NCI-H526 (cell line): ENCODE measurements around the gene CDH23.

Experiments
- DNase-seq, 2 experiments: peaks; one replicate each; lab custom pipeline; 2025; lab: John Stamatoyannopoulos, UW

Gene CDH23

GRCh38 chr10:71708897-71709882, 312.5 kb downstream of the CDH23 start:
- DNase-seq, result no peak

- DNase-seq, result no peak
These were observed 313.8 kb downstream of the CDH23 start for GRCh38 chr10:71710519-71710918.

GRCh38 chr10:71711052-71711623, 314.4 kb downstream of the CDH23 start:
- no peak for DNase-seq

DNA sequence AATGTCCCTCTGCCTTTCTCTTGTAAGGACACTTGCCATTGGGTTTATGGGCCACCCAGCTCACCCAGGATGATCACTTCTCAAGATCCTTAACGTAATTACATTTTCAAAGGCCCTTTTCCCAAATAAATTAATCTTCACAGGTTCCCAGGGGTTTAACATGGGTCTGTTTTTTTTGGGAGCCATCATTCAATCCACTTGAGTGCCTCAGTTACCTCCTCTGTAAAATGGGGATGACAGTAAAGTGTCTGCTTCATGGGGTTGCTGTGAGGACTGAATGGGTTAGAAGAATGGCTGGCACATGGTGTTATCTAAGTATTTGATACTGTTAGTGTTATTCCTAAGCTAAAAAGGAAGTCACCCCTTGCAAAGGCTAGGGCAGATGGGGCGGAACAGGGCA, 315.4 kb downstream of the CDH23 start:
- DNase-seq, result no peak

DNA sequence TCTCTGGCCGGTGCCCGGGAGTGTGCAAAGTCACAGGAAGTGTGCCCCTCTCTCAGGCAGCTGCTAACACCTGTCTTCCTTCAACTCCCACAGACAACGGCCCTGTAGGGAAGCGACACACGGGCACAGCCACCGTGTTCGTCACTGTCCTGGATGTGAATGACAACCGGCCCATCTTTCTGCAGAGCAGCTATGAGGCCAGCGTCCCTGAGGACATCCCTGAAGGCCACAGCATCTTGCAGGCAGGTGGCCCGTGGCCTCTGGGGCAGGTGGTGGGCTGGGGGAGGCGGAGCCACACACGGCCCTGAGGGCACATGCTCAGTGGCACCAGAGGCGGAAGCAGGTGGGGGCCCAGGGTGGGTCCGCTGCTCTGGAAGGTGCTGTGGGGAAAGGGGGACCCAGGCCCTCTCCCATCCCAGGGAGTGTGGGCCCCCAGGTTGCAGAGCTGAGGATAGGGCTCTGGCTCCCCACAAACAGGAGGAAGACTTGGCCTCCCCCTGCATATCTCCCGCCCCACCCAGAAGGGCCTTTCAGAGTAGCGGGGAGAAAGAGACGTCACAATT, 315.9 kb downstream of the CDH23 start:
- no peak for DNase-seq

DNA sequence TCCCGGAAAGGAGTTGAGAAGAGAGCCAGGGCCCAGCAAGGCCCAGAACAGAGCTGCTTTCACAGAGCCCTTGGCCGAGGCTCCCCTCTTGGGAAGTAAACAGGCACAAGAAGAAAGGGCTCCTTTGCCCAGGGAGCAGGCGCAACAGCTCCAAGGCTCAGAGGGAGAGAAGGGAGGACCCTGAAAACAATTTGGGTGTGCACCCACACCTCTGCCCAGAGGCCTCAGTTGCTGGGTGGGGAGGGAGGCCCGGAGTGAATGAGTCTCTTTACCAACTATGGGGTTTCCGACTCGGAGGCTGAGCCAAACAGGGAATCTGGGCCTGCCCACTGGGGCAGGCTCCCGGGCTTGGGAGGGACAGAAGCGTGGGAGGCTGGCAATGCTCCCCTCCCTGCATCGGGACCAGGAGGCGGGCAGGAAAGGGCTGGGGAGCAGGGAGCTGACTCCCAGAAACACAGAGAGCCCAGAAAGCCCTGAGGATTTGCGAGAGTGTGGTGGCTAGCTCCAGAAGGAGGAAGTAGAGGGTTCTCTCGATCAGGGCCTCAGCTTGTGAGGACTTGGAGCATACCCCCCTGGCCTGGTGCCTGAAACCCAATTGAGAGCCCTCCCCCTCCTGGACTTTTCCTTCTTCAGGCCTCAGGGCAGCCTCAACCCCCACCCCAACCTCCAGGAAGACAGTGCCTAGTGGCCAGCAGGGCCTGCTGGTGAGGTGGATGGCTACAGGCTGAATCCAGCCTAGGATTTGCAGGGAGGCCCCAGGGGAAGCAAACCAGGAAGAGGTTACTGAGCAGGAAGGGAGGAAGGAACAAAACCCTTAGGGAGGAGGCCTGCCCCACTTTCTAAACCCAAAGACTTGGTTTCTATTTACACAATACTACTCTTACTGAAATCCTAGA, 316.7 kb downstream of the CDH23 start:
- no peak for DNase-seq

DNA sequence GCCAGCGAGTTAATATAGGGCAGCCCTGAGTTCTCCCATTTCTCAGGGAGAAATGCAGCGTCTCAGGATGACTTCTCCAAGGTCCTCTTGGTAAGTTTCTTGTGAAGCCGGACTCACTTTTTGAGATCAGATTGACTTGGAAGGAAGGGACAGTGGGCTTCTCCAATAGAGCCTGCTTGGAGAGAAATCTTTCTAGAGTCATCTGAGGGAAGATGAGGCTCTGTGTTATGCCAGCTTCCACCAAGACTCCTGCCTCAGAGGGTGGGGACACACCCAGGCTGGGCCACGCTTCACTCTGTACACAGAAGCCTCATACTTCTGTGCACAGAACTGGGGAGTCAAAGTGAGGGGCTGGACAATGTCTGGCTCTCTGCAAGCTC, 317.3 kb downstream of the CDH23 start:
- DNase-seq, result no peak

DNA sequence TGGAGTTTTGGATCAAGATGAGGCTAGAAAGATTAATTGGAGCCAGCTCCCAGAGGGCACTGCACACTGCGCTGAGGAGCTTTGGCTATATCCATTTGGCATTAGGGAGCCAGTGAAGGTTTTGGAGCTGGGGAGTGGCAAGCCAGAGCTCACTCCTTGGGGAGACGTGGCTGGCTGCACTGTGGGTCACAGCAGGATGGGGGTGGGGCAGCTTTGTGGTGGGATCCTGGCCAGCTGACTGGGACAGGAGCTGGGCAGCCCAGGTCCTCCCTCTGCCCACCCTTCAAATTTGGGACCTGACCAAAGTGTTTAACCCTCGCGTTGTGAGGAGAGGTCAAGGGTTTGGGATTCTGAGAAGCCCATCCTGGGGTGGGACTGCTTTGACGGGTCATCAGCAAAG, 317.9 kb downstream of the CDH23 start:
- no peak for DNase-seq

GRCh38 chr10:71715026-71715425, 318.3 kb downstream of the CDH23 start:
- DNase-seq, result no peak

GRCh38 chr10:71715860-71716259, 319.1 kb downstream of the CDH23 start:
- DNase-seq, result no peak

DNA sequence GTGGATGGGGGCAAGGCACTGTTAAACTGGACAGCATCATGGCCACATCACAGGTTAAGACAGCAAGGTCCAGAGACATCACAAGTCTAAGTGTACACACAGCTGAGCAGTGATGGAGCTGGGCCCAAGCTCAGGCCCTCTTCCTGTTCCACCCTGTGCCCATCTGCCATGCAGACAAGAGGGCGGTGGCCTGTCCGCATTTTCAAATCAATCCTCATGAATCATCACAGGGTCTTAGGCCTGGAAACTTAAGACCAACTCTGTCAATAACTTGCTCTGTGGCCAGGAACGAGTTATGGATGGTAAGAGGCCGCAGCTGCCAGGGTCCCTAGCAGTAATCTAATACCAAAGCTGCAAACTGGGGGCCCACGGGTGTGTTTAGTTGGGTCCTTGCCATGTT, 319.7 kb downstream of the CDH23 start:
- DNase-seq, result no peak

GRCh38 chr10:71717056-71717455, 320.3 kb downstream of the CDH23 start:
- no peak for DNase-seq

GRCh38 chr10:71717551-71717951, 320.8 kb downstream of the CDH23 start:
- DNase-seq, result no peak

DNA sequence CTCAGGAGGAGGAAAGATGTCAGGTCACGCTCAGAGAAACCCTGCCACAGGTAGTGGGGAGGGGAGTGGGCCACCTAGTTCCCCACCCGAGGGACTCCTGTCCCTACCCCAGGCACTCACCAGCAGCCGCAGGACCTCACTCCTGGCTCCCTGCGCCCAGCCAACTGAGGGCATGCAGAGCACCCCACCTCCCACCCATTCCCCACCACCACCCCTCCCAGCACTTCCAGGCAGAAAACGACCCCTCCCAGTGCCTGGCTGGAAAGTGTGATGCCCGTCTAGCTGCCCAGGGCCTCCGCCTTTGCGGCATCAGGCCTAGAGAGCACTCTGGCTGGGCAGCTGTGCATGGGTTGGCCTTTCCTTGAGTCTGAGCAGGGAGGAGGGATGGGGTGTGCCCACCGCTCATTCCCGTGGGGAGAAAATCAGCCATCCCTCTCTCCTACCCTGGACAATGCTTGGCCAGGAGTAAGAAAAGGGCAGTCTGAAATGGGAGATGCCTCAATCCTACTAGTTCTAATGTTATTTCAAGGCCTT, 321.5 kb downstream of the CDH23 start:
- DNase-seq, result no peak

- DNase-seq, result no peak
These were observed 322.3 kb downstream of the CDH23 start for GRCh38 chr10:71719042-71719441.

GRCh38 chr10:71719464-71720201, 322.9 kb downstream of the CDH23 start, which contains the start of gene C10orf105:
TSS of gene C10orf105 (minus strand) at chr10:71719778. CDS start at chr10:71716337, 3,441 bp downstream.
- DNase-seq, result no peak

DNA sequence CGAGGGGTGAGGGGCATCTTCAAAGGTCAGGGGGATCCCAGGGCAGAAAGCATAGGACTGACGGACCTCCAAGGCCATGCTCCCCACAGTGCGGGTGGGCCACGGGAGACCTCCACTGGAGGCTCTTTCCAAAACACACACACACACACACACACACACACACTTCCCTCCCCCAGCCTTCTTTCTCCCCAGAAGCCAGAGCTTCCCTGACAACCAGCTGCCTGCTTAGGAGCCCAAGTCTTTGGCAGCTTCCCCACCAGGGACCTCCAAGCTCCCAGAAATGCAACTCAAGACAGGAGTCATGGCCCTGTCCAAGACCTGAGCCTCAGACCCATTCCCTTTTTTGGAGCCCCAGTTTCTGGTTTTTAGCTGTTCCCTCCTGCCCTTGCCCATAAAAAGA, 323.6 kb downstream of the CDH23 start:
- no peak for DNase-seq

- DNase-seq, result no peak
These were observed 324.6 kb downstream of the CDH23 start for GRCh38 chr10:71721313-71721712.

- DNase-seq, result no peak
These were observed 326.1 kb downstream of the CDH23 start for GRCh38 chr10:71722849-71723248.

GRCh38 chr10:71723311-71723710, 326.6 kb downstream of the CDH23 start:
- DNase-seq, result no peak

- no peak for DNase-seq
These were observed 327.8 kb downstream of the CDH23 start for GRCh38 chr10:71724539-71724938.
